Measurements from ENCODE around the gene SULT1C4. TPM values are rescaled to one million over a fixed set of nuclear protein-coding genes. Genes with fewer than 3 reads are reported as not detected.

SULT1C4 gene
- total and polyA plus RNA-seq, 2 experiments from 2014 or later = 0.87 to 2.1 TPM

DNA sequence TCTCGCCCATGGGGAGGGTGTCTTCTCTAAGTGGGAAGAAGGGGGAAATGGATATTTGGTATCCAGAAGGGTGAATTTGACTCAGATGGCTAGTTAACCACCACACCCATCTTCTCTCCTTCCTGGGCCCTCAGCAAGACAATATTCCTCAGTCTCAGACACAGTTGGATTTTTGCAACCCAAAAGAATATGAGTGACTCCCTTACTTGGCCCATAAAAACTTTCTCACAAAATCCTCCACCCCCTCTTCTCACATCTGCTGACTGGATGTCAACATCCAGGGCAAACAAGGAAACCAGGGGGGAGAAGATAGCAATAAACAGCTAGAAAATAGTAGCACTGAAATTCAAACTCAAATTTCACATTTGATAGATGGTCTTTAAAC lies 35.9 kb downstream of the SULT1C4 start:
- H3K27me3 ChIP-seq (ENCODE audit: insufficient read depth) = no peaks in the 10 kb centered on the region
- Mint-ChIP-seq H3K36me3 (ENCODE audit: low read depth) (no peaks in the 10 kb centered on the region), H3K27ac (no peak overlapping the region), H3K4me3 (no peak overlapping the region), H3K4me1 (no peaks in the 10 kb centered on the region), H3K27me3 (ENCODE audit: insufficient read depth, low read depth, poor library complexity) (no peaks in the 10 kb centered on the region), H3K9me3 (no peaks in the 10 kb centered on the region)
- no peak overlapping the region for H3K4me3 ChIP-seq
- no peaks in the 10 kb centered on the region for H4K20me1 ChIP-seq (replicated peaks; ENCODE audit: insufficient read depth)
- H3K27ac ChIP-seq (ENCODE audit: low read depth) = no peak overlapping the region
- H3K79me2 ChIP-seq (replicated peaks; ENCODE audit: insufficient read depth) = no peaks in the 10 kb centered on the region
- DNase-seq (ENCODE audit: low spot score) (no peak), ATAC-seq (no peak)
- H3K9me2 ChIP-seq (ENCODE audit: insufficient read depth) = no peaks in the 10 kb centered on the region; the same call in 1 of the 2 replicates
- H2AFZ ChIP-seq = no peak overlapping the region
- H3K4me1 ChIP-seq (ENCODE audit: insufficient read depth) = no peaks in the 10 kb centered on the region
- no peak overlapping the region for H3K4me2 ChIP-seq
- no peaks in the 10 kb centered on the region for H3F3A ChIP-seq (replicated peaks; ENCODE audit: low read depth)
- no peaks in the 10 kb centered on the region for H3K36me3 ChIP-seq (ENCODE audit: insufficient read depth)
- no peak for TF ChIP-seq JUNB (IDR thresholded peaks at IDR 0.05; ENCODE audit: unreplicated experiment)
- TF ChIP-seq REST (IDR thresholded peaks at IDR 0.05; ENCODE audit: unreplicated experiment) = no peak
- TF ChIP-seq EZH2phosphoT487 (IDR thresholded peaks at IDR 0.05; ENCODE audit: unreplicated experiment) = no peak
- TF ChIP-seq POLR2AphosphoS5 (IDR thresholded peaks at IDR 0.05; ENCODE audit: low read depth) = no peak
- no peak for TF ChIP-seq STAT1 (IDR thresholded peaks at IDR 0.05; ENCODE audit: unreplicated experiment)
- TF ChIP-seq CREB1 (CRISPR knock-in tag; IDR thresholded peaks at IDR 0.05; ENCODE audit: low read depth) = no peak
- TF ChIP-seq, protein P1, sequence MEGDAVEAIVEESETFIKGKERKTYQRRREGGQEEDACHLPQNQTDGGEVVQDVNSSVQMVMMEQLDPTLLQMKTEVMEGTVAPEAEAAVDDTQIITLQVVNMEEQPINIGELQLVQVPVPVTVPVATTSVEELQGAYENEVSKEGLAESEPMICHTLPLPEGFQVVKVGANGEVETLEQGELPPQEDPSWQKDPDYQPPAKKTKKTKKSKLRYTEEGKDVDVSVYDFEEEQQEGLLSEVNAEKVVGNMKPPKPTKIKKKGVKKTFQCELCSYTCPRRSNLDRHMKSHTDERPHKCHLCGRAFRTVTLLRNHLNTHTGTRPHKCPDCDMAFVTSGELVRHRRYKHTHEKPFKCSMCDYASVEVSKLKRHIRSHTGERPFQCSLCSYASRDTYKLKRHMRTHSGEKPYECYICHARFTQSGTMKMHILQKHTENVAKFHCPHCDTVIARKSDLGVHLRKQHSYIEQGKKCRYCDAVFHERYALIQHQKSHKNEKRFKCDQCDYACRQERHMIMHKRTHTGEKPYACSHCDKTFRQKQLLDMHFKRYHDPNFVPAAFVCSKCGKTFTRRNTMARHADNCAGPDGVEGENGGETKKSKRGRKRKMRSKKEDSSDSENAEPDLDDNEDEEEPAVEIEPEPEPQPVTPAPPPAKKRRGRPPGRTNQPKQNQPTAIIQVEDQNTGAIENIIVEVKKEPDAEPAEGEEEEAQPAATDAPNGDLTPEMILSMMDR (conservative IDR thresholded peaks at IDR 0.05; ENCODE audit: low read depth in 2 of 2) = no peak
- no peak for TF ChIP-seq ZNF331 (CRISPR knock-in tag; IDR thresholded peaks at IDR 0.05; ENCODE audit: low read depth)
- TF ChIP-seq EZH2 (IDR thresholded peaks at IDR 0.05; ENCODE audit: low read depth, unreplicated experiment) = no peak
- no peak for TF ChIP-seq ZNF114 (CRISPR knock-in tag; IDR thresholded peaks at IDR 0.05)
- no peak for TF ChIP-seq ZNF462 (CRISPR knock-in tag; IDR thresholded peaks at IDR 0.05)
- no peak for TF ChIP-seq NANOG (IDR thresholded peaks at IDR 0.05; ENCODE audit: borderline replicate concordance)

All from GM23338 (cell line).